OCI-LY3 (cell line): ENCODE results near the gene KDM4B.

ENCODE experiments used
- H2AFZ ChIP-seq: fragments of 200-600, 300-600 bp; shearing (Covaris generic); 2 replicates; pipeline ENCODE4 v1.6.0; 2014; ENCODE audit warnings: antibody characterized with exemption, low read depth, low read length
- H3K27ac ChIP-seq: fragments of 200-600, 300-600 bp; sonication (generic); 2 replicates; pipeline ENCODE4 v1.5.1; 2014; ENCODE audit warnings: mild to moderate bottlenecking, low read length, moderate library complexity, mixed read lengths
- H3K27me3 ChIP-seq: fragments of 200-600, 300-600 bp; sonication (generic); 2 replicates; pipeline ENCODE4 v1.6.1; 2014; ENCODE audit warnings: low read depth, low read length, mixed read lengths
- H3K36me3 ChIP-seq: fragments of 200-600, 300-600 bp; sonication (generic); replicated peaks from 2 replicates; pipeline ENCODE3; 2014; ENCODE audit warnings: low read depth, low read length, mixed read lengths
- H3K4me1 ChIP-seq: fragments of 300-600, 200-600 bp; sonication (generic); 2 replicates; pipeline ENCODE4 v1.6.1; 2014; ENCODE audit warnings: low read length, mixed read lengths
- H3K4me2 ChIP-seq: fragments of 200-600, 300-600 bp; sonication (generic); 2 replicates; pipeline ENCODE4 v1.6.1; 2014; ENCODE audit warnings: low read length, mixed read lengths
- H3K4me3 ChIP-seq: fragments of 300-600, 200-600 bp; sonication (generic); 2 replicates; pipeline ENCODE4 v1.5.1; 2014; ENCODE audit warnings: antibody characterized with exemption, mild to moderate bottlenecking, low read length, moderate library complexity
- H3K79me2 ChIP-seq: fragments of 300-600, 200-600 bp; shearing (Covaris generic); 2 replicates; pipeline ENCODE4 v1.6.1; 2014; ENCODE audit warnings: mild to moderate bottlenecking, low read length, mixed read lengths
- H3K9ac ChIP-seq: fragments of 300-600, 200-600 bp; shearing (Covaris generic); 2 replicates; pipeline ENCODE4 v1.6.0; 2014; ENCODE audit warnings: mild to moderate bottlenecking, low read length, moderate library complexity
- H3K9me3 ChIP-seq: fragments of 200-600, 300-600 bp; shearing (Covaris generic); 2 replicates; pipeline ENCODE4 v1.6.1; 2014; ENCODE audit warnings: low read length, mixed read lengths; ENCODE audit not compliant: insufficient read depth
- H4K20me1 ChIP-seq: fragments of 200-600, 300-600 bp; sonication (generic); 2 replicates; pipeline ENCODE4 v1.6.1; 2016; ENCODE audit warnings: low read length, mixed read lengths; ENCODE audit not compliant: insufficient read depth
- CTCF ChIP-seq: fragments of 200-600, 300-600 bp; sonication (generic); IDR thresholded peaks from 2 replicates; pipeline ENCODE4 v1.5.1; 2014; ENCODE audit warnings: antibody characterized with exemption, low read length, low read depth
- EZH2phosphoT487 ChIP-seq: fragments of 200-600 bp; shearing (Covaris generic); IDR thresholded peaks from 2 replicates; pipeline ENCODE4 v1.6.1; 2018; ENCODE audit warnings: antibody characterized with exemption, mixed run types, low read depth

The KDM4B gene

GRCh38 chr19:5099701-5100221 lies 130.8 kb downstream of the KDM4B start:
- H3K9me3 ChIP-seq: peaks cover 17% of the 10 kb centered on the region
- H3K4me3 ChIP-seq: no peak overlapping the region
- H3K9ac ChIP-seq: no peak overlapping the region
- H4K20me1 ChIP-seq: peaks cover 8% of the 10 kb centered on the region
- H3K79me2 ChIP-seq: no peaks in the 10 kb centered on the region
- H3K27me3 ChIP-seq: no peaks in the 10 kb centered on the region
- peaks cover 43% of the 10 kb centered on the region for H3K36me3 ChIP-seq
- no peak overlapping the region for H3K27ac ChIP-seq
- no peak for TF ChIP-seq EZH2phosphoT487
- TF ChIP-seq CTCF: no peak
- no peak overlapping the region for H2AFZ ChIP-seq
- H3K4me1 ChIP-seq: no peaks in the 10 kb centered on the region
- no peak overlapping the region for H3K4me2 ChIP-seq

DNA sequence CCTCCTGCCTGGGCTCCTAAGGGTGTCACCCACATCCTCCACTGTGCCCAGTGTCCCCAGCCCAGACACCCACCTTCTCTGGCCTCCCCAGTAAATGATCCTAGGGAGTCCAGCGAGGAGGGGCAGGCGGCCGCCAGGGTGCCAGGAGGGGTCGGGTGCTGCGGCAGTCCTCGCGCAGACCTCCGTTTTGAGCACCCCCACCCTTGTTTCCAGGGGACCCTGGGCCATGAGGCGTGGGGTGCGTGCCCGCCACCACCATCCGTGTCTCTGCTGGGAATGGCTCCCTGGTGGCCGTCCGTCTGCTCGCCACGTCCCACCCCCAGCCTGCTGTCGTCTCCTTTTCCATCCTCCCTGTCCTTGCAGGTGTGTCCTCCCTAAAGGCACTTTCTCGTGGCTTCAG lies 133.0 kb downstream of the KDM4B start:
- H3K9me3 ChIP-seq: peaks cover 17% of the 10 kb centered on the region
- H3K9ac ChIP-seq: no peak overlapping the region
- no peak overlapping the region for H3K4me2 ChIP-seq
- no peak overlapping the region for H3K27ac ChIP-seq
- no peaks in the 10 kb centered on the region for H3K79me2 ChIP-seq
- H2AFZ ChIP-seq: no peak overlapping the region
- no peaks in the 10 kb centered on the region for H3K4me1 ChIP-seq
- no peaks in the 10 kb centered on the region for H3K27me3 ChIP-seq
- peaks cover 40% of the 10 kb centered on the region for H3K36me3 ChIP-seq
- peaks cover 8% of the 10 kb centered on the region for H4K20me1 ChIP-seq
- H3K4me3 ChIP-seq: no peak overlapping the region
- TF ChIP-seq CTCF: no peak
- TF ChIP-seq EZH2phosphoT487: no peak

DNA sequence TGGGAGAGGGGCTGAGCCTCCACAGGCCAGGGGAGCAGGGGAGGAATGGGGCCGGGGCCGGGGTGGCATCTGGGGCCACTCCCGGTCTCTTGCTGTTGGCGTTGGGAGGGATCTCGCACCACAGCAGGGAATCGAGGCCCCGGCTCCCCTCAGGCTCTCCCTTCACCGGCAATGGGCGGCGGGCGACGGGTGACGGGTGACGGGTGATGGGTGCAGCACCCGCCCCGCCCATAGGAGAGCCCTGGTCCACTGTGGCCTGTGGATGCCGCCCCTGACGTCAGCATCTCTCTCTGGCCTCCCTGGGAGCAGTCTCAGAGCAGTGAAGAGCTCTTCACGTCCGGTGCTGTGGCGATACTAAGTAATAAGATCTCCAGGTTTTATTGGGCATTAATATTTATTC lies 133.6 kb downstream of the KDM4B start:
- no peak for TF ChIP-seq CTCF
- TF ChIP-seq EZH2phosphoT487: no peak
- no peak overlapping the region for H3K27ac ChIP-seq
- peaks cover 13% of the 10 kb centered on the region for H4K20me1 ChIP-seq
- H3K9me3 ChIP-seq: peaks cover 17% of the 10 kb centered on the region
- H2AFZ ChIP-seq: no peak overlapping the region
- no peaks in the 10 kb centered on the region for H3K79me2 ChIP-seq
- H3K4me2 ChIP-seq: no peak overlapping the region
- no peaks in the 10 kb centered on the region for H3K27me3 ChIP-seq
- peaks cover 33% of the 10 kb centered on the region for H3K36me3 ChIP-seq
- no peak overlapping the region for H3K4me3 ChIP-seq
- no peaks in the 10 kb centered on the region for H3K4me1 ChIP-seq
- H3K9ac ChIP-seq: no peak overlapping the region

- H3K36me3 ChIP-seq: peaks cover 27% of the 10 kb centered on the region
- no peaks in the 10 kb centered on the region for H3K79me2 ChIP-seq
- no peaks in the 10 kb centered on the region for H3K27me3 ChIP-seq
- H3K9me3 ChIP-seq: peaks cover 17% of the 10 kb centered on the region
- peaks cover 19% of the 10 kb centered on the region for H4K20me1 ChIP-seq
- no peak overlapping the region for H3K4me2 ChIP-seq
- no peak overlapping the region for H3K9ac ChIP-seq
- TF ChIP-seq CTCF (no peak), EZH2phosphoT487 (no peak)
- no peak overlapping the region for H2AFZ ChIP-seq
- no peak overlapping the region for H3K4me3 ChIP-seq
- no peaks in the 10 kb centered on the region for H3K4me1 ChIP-seq
- H3K27ac ChIP-seq: no peak overlapping the region
These were observed 134.3 kb downstream of the KDM4B start for GRCh38 chr19:5103061-5103701.
